ENCODE measurements around the gene LIMCH1.
"Not testable (repeated sequence)": the region's sequence is repeated elsewhere in the genome, so short reads cannot be mapped to it uniquely, and the experiment has no call there.

Gene LIMCH1

GRCh38 chr4:41642746-41643145 is 104.8 kb downstream of the LIMCH1 start:
- DNase-seq (ENCODE audit: low spot score), result not testable (repeated sequence)

GRCh38 chr4:41643331-41643730 is 105.4 kb downstream of the LIMCH1 start:
- DNase-seq (ENCODE audit: low spot score), result no peak

GRCh38 chr4:41644288-41644914 is 106.4 kb downstream of the LIMCH1 start:
- DNase-seq (ENCODE audit: low spot score), result no peak

DNA sequence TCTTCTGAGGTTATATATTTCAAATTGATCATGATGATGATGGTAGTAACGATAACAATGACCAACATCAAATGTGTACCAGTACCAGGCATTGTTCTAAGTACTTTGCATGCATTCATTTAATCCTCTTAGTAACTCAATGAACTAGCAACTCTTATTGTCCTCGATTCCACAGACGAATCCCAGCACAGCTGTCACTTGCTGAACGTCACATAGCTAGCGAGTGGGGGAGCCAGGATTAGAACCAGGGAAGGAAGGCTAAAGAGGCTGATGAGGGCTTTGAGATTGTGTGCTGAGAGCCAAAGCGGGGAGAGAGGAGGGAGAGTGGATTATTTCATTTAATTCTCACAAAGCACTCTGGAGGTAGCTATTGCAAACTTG is 106.9 kb downstream of the LIMCH1 start:
- DNase-seq (ENCODE audit: low spot score), result no peak

DNA sequence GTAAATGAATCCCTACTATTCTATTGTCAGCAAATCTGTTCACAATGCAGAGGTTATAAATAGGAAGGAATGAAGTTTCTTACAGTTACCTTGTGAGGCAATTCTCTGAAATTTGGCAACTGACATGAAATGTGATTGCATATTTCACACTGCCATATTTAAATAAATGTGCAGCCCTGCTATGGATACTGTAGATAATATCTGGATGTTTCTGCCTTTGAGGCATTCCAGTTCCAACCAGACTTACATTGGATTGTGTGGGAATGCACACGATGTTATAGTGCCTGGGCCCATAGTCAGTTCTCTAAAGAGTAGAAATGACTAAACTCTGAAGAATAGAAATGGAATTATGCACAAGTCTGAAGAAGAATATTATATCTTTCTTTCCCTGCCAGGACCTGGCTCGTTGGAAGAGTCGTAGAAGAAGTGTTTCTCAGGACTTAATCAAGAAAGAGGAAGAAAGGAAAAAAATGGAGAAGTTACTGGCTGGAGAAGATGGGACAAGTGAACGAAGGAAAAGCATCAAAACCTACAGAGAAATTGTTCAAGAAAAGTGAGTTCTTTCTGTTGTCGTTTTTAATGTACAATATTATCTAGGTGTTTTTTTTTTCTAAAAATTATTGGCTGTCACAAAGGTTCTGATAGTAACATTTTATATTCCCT is 107.9 kb downstream of the LIMCH1 start:
- DNase-seq (ENCODE audit: low spot score), result no peak

GRCh38 chr4:41646862-41647261 is 108.9 kb downstream of the LIMCH1 start:
- peak; percentile 19 for DNase-seq (ENCODE audit: low spot score)

DNA sequence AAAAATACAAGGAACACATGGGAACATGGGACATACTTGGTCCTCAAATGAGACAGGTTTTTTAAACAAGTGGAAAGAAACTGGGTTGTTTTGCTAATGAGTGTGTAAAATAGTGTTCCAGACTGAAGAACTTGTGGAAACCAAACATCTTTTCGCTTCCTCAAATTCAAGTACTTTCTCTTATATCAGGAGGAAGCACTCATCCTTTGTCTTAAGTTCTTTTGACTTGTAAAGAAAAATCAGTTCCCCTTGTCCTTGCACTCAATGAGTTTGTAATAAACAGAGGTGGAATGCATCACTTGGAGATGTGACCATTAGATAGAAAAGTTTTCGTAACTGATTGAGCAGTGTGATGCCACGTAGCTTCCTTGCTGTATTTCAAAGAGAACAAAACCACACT is 109.4 kb downstream of the LIMCH1 start:
- DNase-seq (ENCODE audit: low spot score), result peak; percentile 26

- DNase-seq (ENCODE audit: low spot score), result not testable (repeated sequence)
Measured at GRCh38 chr4:41651150-41651549, 113.2 kb downstream of the LIMCH1 start.

DNA sequence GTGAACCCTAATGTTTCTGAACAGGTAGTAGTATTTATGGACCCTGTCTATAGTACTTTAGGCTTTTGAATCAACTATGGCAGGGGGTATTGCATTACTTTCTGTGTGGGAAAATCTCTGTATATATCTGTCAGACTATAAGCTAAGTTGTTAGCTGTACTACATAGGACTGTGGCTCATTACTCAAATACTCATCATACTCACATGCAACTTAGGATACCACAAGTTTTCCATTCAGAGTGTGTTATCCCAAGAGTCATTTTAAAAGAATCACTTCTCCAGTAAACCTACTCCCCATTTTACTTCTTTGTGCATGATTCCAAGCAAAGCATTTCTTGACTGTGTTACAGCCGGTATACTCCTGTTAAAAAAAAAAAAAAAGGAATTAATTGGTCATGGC is 115.0 kb downstream of the LIMCH1 start:
- no peak for DNase-seq (ENCODE audit: low spot score)

- no peak for DNase-seq (ENCODE audit: low spot score)
Measured at GRCh38 chr4:41653523-41653922, 115.6 kb downstream of the LIMCH1 start.

DNA sequence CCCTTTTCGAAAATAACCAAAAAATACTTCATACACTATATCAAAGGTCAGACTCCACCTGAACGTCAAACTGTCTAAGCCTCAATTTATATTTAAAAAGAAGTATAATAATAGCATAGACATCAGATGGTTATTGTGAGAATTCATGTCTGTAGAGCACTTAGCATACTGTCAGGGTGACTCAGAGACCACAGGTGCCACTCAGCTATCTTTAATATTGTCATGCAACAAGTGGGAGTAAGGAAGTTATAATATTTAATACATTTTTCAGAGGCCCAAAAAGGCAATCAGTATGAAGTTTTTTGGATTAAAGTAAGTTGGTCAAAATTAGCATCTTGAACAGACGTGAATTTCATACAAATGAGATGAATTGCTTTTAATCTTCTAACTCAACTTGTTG is 117.2 kb downstream of the LIMCH1 start:
- DNase-seq (ENCODE audit: low spot score), result no peak

DNA sequence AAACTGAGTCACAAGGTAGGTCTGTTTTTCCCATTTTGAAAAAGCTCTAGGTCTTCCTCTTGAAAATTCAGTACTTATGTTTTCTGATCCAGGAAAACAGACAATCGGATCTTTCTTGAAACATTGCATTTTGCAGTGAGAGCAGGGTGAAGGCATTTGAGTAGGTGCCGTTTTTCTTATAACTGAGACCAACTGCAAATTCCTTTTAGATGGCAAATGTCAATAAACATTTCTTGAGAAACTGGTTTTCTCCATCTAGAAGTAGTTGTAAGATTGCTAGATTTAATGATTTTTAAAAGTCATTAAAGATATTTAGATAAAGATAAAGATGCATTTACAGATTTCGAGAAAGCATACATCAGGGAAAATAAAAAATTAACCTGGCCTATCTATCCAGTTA is 118.1 kb downstream of the LIMCH1 start:
- no peak for DNase-seq (ENCODE audit: low spot score)

DNA sequence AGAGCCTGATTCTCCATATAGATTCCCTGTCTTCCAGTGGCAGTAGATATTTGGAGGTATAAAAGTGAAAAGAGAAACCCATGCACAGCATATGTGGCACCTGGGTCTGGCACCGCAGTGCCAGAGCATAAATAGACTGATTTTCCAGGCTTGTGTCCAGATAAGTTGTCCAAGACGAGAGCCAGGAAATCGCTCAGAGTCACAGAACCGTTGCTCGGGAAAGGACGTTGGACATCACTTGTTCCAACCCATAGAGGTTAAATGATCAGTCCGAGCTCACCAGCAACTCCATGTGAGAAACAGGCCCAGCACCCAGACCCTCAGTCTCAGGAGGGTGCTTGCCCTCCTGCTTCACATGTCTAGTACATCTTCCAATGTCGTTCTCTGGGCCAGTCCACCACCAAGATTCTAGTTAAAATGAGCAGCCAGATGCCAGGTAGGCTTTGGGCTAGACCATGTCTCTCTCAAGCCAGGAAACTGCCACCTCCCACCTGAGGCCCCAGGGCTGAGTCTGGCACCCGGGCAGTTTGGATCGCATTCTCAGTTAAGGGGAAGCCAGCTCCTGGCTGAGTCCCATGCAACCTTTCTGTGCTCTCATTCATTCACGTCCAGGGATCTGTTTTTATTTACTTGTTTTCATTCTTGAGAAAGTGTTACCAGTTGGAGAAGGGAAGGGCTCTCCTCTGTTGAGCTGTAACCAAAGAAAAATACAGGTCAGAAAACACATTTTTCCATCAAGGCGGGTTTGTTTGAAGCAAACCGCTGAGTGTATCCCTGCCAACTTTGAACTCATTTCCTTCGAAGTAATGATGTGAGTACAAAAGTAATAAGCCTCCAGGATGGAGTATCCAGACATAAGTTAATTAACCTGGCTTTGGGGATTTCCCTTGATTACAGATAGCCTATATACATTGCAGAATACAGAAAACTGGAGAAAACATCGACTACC is 118.9 kb downstream of the LIMCH1 start:
- DNase-seq (ENCODE audit: low spot score), result no peak

DNA sequence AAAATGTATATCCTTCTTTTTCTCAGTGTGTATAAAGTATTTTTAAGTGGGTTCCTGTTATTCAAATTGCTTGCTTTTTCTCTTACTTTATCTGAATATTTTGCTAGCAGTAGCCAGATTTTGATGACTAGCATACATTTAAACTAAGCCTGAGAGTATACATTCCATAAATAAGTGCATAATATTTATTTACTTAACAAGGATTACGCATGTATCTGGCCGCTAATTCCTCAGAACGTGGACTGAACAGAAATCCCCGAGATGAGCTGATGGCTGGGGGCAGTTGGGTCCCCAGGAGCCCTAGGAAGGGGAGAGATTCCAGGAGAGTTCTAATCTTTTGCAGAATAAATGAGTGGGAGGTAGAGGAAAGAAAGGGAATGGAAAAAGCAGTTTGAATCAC is 119.6 kb downstream of the LIMCH1 start:
- no peak for DNase-seq (ENCODE audit: low spot score)

DNA sequence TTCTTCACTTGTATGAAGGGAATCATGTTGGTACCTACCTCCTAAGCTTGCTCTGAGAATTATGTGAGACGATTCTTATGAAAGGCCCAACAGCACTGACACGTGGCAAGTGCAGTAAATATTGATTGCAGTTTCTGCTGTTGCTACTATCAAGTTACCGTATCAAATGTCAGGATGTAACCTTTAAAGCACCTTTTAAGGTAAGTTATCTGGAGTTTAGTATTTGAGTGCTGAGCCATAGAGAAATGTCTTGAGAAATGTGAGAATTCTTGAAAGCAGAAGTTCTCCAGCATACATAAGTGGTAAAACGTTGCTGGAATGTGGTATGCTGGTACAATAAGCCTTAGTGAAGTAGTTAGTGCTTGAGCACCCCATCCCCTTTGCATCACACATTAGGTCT is 120.2 kb downstream of the LIMCH1 start:
- DNase-seq (ENCODE audit: low spot score), result no peak

- DNase-seq (ENCODE audit: low spot score), result no peak
Measured at GRCh38 chr4:41660352-41660751, 122.4 kb downstream of the LIMCH1 start.

GRCh38 chr4:41661442-41662076 is 123.6 kb downstream of the LIMCH1 start:
- DNase-seq (ENCODE audit: low spot score), result peak; percentile 65

DNA sequence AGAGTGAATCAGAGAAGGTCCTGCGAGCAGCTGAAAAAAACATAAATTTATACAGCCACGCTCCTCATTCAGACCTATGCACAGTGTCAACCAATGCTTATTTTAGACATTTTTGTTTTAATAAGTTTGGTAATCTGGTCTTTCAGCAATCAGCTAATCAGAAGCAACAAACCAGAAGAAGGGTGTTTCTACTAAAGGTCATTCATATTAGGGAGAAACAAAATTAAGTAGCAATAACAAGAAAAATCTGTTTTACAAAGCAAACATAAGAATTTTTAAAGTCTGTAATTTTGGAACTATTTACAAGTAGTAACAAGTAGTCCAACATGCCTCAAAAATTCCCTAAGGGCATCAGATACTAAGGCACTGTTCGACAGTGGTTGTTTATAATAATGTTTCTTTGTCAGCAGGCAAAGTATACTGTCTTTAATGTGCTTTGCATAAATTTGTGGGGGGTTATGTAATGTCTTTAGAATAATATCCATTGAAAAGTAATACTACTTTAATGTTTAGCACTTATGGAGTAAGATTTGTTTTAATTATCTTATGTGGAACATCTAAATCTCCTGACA is 127.8 kb downstream of the LIMCH1 start:
- no peak for DNase-seq (ENCODE audit: low spot score)

DNA sequence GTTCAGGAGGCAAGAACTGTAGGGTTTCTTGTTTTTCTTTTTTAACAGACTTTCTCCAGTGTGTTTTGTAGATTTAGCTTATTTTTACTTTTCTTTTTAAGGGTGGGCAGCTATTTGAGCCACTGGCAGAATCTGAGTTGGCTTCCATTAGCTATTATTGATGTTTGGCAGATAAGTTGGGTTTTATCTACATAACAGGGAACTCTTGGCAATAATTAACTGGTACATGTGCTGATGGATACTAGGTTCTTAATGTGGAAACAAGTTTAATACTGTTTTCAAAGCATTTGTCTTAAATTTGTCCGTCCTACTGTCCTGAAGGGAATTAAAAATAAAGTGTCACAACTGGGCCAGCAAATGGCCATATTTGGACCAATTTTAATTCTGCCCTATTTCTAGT is 130.1 kb downstream of the LIMCH1 start:
- DNase-seq (ENCODE audit: low spot score), result no peak

- no peak for DNase-seq (ENCODE audit: low spot score)
Measured at GRCh38 chr4:41670530-41670929, 132.6 kb downstream of the LIMCH1 start.

DNA sequence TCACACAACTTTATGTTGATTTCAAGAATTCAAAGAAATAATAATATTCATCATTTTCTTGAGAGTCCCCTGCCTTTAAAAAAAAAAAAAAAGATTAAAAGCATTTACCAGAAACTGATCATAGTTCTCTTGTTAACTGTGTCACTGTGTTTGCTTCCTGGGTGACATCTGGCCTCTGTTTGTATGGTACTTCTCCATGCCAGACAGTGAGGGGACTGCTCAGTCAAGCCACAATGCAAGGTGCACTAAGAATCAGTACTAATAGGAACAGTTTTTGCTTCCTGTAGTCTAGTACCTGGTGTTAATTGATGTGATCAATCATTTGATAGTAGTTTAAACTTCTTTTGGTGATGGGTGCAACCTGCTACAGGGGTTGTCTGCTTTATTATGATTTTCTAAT is 133.0 kb downstream of the LIMCH1 start:
- DNase-seq (ENCODE audit: low spot score), result no peak
